NT2/D1 (cell line): ENCODE data around the gene MYO1D.
"Not testable (repeated sequence)": the region's sequence is repeated elsewhere in the genome, so short reads cannot be mapped to it uniquely, and the experiment has no call there.

Source experiments
- DNase-seq: peaks from one replicate; pipeline ENCODE4 v3.0.0-alpha.2; 2011; ENCODE audit warnings: low read depth, low spot score
- H3K27me3 ChIP-seq: 2 replicates; pipeline ENCODE4 v1.6.0; 2011; ENCODE audit warnings: mild to moderate bottlenecking; ENCODE audit not compliant: insufficient read length, insufficient read depth
- H3K36me3 ChIP-seq: 2 replicates; pipeline ENCODE4 v1.6.1; 2011; ENCODE audit warnings: mild to moderate bottlenecking, low read length, mixed read lengths; ENCODE audit not compliant: insufficient read depth, insufficient read length
- H3K4me1 ChIP-seq: 2 replicates; pipeline ENCODE4 v1.5.1; 2011; ENCODE audit not compliant: insufficient read depth, insufficient read length
- H3K4me3 ChIP-seq: 2 replicates; pipeline ENCODE4 v1.5.1; 2011; ENCODE audit warnings: low read depth; ENCODE audit not compliant: insufficient read length
- H3K9ac ChIP-seq: 2 replicates; pipeline ENCODE4 v1.6.0; 2011; ENCODE audit warnings: low read depth; ENCODE audit not compliant: insufficient read length
- H3K9me3 ChIP-seq: 2 replicates; pipeline ENCODE4 v1.5.1; 2011; ENCODE audit warnings: mild to moderate bottlenecking, low read length; ENCODE audit not compliant: insufficient read depth
- SUZ12 ChIP-seq: IDR thresholded peaks from 2 replicates; pipeline ENCODE4 v1.6.1; 2011; ENCODE audit not compliant: insufficient read length, insufficient read depth; ENCODE audit errors: extremely low read depth
- YY1 ChIP-seq: IDR thresholded peaks from 2 replicates; pipeline ENCODE4 v1.6.1; 2011; ENCODE audit not compliant: insufficient read length, insufficient read depth
- ZNF274 ChIP-seq: IDR thresholded peaks from 2 replicates; pipeline ENCODE4 v1.6.1; 2011; ENCODE audit warnings: mild to moderate bottlenecking, low read depth, low read length

The MYO1D gene

GRCh38 chr17:32894245-32894644 lies 17.3 kb upstream of the MYO1D start:
- TF ChIP-seq YY1: no peak
- TF ChIP-seq SUZ12: no peak
- no peak for TF ChIP-seq ZNF274
- Histone ChIP-seq H3K36me3 (no peaks in the 10 kb centered on the region), H3K4me3 (no peak overlapping the region)

GRCh38 chr17:32887410-32887809 lies 10.5 kb upstream of the MYO1D start:
- H3K27me3 ChIP-seq, DNase-seq, H3K9me3 ChIP-seq, H3K9ac ChIP-seq, H3K4me1 ChIP-seq, H3K36me3 ChIP-seq, H3K4me3 ChIP-seq: not testable (repeated sequence)

More at GRCh38 chr17:32894245-32894644, 17.3 kb upstream of the MYO1D start:
- DNase-seq: no peak
- Histone ChIP-seq H3K9me3 (no peaks in the 10 kb centered on the region), H3K4me1 (no peaks in the 10 kb centered on the region), H3K27me3 (no peaks in the 10 kb centered on the region), H3K9ac (no peak overlapping the region)

- not testable (repeated sequence) for H3K9me3 ChIP-seq, H3K9ac ChIP-seq, H3K36me3 ChIP-seq, H3K27me3 ChIP-seq, H3K4me1 ChIP-seq, DNase-seq
- H3K4me3 ChIP-seq: peak overlapping the region; percentile 35
These were observed 10.0 kb upstream of the MYO1D start for GRCh38 chr17:32886951-32887350.

GRCh38 chr17:32882734-32883133 lies 5.8 kb upstream of the MYO1D start:
- TF ChIP-seq ZNF274 (no peak), SUZ12 (no peak)
- Histone ChIP-seq H3K36me3 (no peaks in the 10 kb centered on the region), H3K9me3 (no peaks in the 10 kb centered on the region), H3K27me3 (peaks cover 5% of the 10 kb centered on the region), H3K4me3 (no peak overlapping the region), H3K9ac (no peak overlapping the region), H3K4me1 (no peaks in the 10 kb centered on the region)
- DNase-seq: no peak

GRCh38 chr17:32882029-32882428 lies 5.1 kb upstream of the MYO1D start:
- Histone ChIP-seq H3K4me3 (no peak overlapping the region), H3K9ac (no peak overlapping the region), H3K36me3 (no peaks in the 10 kb centered on the region), H3K27me3 (peaks cover 5% of the 10 kb centered on the region), H3K9me3 (no peaks in the 10 kb centered on the region), H3K4me1 (no peaks in the 10 kb centered on the region)
- DNase-seq: no peak
- TF ChIP-seq ZNF274: no peak
- TF ChIP-seq YY1: no peak
- TF ChIP-seq SUZ12: no peak

- Histone ChIP-seq H3K4me3 (no peak overlapping the region), H3K9ac (no peak overlapping the region), H3K4me1 (no peaks in the 10 kb centered on the region), H3K9me3 (no peaks in the 10 kb centered on the region), H3K36me3 (no peaks in the 10 kb centered on the region), H3K27me3 (peaks cover 5% of the 10 kb centered on the region)
- TF ChIP-seq YY1 (no peak), ZNF274 (no peak), SUZ12 (no peak)
- no peak for DNase-seq
These were observed 3.9 kb upstream of the MYO1D start for GRCh38 chr17:32880671-32881453.

GRCh38 chr17:32879134-32879533 lies 2.2 kb upstream of the MYO1D start:
- H3K36me3 ChIP-seq: no peaks in the 10 kb centered on the region
- no peak overlapping the region for H3K4me3 ChIP-seq
- H3K27me3 ChIP-seq: peaks cover 5% of the 10 kb centered on the region
- H3K9me3 ChIP-seq: no peaks in the 10 kb centered on the region
- TF ChIP-seq SUZ12 (no peak), ZNF274 (no peak), YY1 (no peak)
- no peak overlapping the region for H3K9ac ChIP-seq
- no peak for DNase-seq
- no peaks in the 10 kb centered on the region for H3K4me1 ChIP-seq

GRCh38 chr17:32878211-32878610 lies 1.3 kb upstream of the MYO1D start:
- no peak overlapping the region for H3K9ac ChIP-seq
- DNase-seq: no peak
- H3K36me3 ChIP-seq: no peaks in the 10 kb centered on the region
- no peak overlapping the region for H3K4me3 ChIP-seq
- no peaks in the 10 kb centered on the region for H3K9me3 ChIP-seq
- H3K27me3 ChIP-seq: peaks cover 5% of the 10 kb centered on the region
- TF ChIP-seq SUZ12 (no peak), ZNF274 (no peak), YY1 (no peak)
- no peaks in the 10 kb centered on the region for H3K4me1 ChIP-seq
